MM.1S (cell line): Measurements from ENCODE around the gene ENOSF1.

Experiments
- DNase-seq: peaks from one replicate; pipeline ENCODE4 v3.0.0-alpha.2; 2015
- H2AFZ ChIP-seq: fragments of 300-600 bp; sonication (generic); 2 replicates; pipeline ENCODE4 v1.6.0; 2016; ENCODE audit warnings: antibody characterized with exemption, low read length
- H3F3A ChIP-seq: fragments of 300-600 bp; sonication (generic); 2 replicates; pipeline ENCODE4 v1.6.1; 2016; ENCODE audit warnings: mild to moderate bottlenecking, antibody characterized with exemption, low read length, moderate library complexity, mixed read lengths; ENCODE audit not compliant: insufficient read depth
- H3K27ac ChIP-seq: fragments of 300-600 bp; sonication (generic); 2 replicates; pipeline ENCODE4 v1.5.1; 2016; ENCODE audit warnings: mild to moderate bottlenecking, low read length
- H3K27me3 ChIP-seq: fragments of 300-600 bp; sonication (generic); replicated peaks from 2 replicates; pipeline ENCODE4 v1.6.0; 2016; ENCODE audit warnings: low read length; ENCODE audit not compliant: insufficient read depth
- H3K36me3 ChIP-seq: fragments of 300-600 bp; sonication (generic); replicated peaks from 2 replicates; pipeline ENCODE4 v1.6.1; 2016; ENCODE audit warnings: mild to moderate bottlenecking, low read length, mixed read lengths; ENCODE audit not compliant: insufficient read depth
- H3K4me1 ChIP-seq: fragments of 300-600 bp; sonication (generic); 2 replicates; pipeline ENCODE4 v1.6.1; 2016; ENCODE audit warnings: low read length, mixed read lengths
- H3K4me2 ChIP-seq: fragments of 300-600 bp; sonication (generic); 2 replicates; pipeline ENCODE4 v1.6.0; 2016; ENCODE audit warnings: low read depth, low read length
- H3K4me3 ChIP-seq: fragments of 300-600 bp; sonication (generic); 2 replicates; pipeline ENCODE4 v1.5.1; 2016; ENCODE audit warnings: low read length, mixed read lengths
- H3K79me2 ChIP-seq: fragments of 300-600 bp; sonication (generic); 2 replicates; pipeline ENCODE4 v1.6.1; 2016; ENCODE audit warnings: mixed run types, low read length, mixed read lengths
- H3K9ac ChIP-seq: fragments of 300-600 bp; sonication (generic); 2 replicates; pipeline ENCODE4 v1.6.1; 2016; ENCODE audit warnings: low read length, mixed read lengths
- H3K9me2 ChIP-seq: fragments of 300-600 bp; sonication (generic); replicated peaks from 2 replicates; pipeline ENCODE4 v1.6.1; 2016; ENCODE audit warnings: mild to moderate bottlenecking, low read length, mixed read lengths; ENCODE audit not compliant: insufficient read depth
- H3K9me3 ChIP-seq: fragments of 300-600 bp; sonication (generic); replicated peaks from 2 replicates; pipeline ENCODE4 v1.6.1; 2016; ENCODE audit warnings: mild to moderate bottlenecking, low read length, mixed read lengths; ENCODE audit not compliant: insufficient read depth
- H4K20me1 ChIP-seq: fragments of 300-600 bp; sonication (generic); 2 replicates; pipeline ENCODE4 v1.6.1; 2016; ENCODE audit warnings: mild to moderate bottlenecking, low read length, moderate library complexity, mixed read lengths; ENCODE audit not compliant: insufficient read depth
- CTCF ChIP-seq: fragments of 300-600 bp; sonication (generic); IDR thresholded peaks from 2 replicates; pipeline ENCODE4 v1.5.1; 2016; ENCODE audit warnings: antibody characterized with exemption, low read length, mixed read lengths
- EZH2 ChIP-seq: fragments of 300-600 bp; sonication (generic); optimal IDR thresholded peaks from 2 replicates; pipeline ENCODE3; 2017; ENCODE audit warnings: low read depth, mild to moderate bottlenecking, antibody characterized with exemption, low read length, mixed read lengths
- EZH2phosphoT487 ChIP-seq: fragments of 300-600 bp; sonication (generic); IDR thresholded peaks from 2 replicates; pipeline ENCODE4 v1.6.1; 2018; ENCODE audit warnings: antibody characterized with exemption, low read length

The ENOSF1 gene

GRCh38 chr18:657311-658000 lies 55.0 kb downstream of the ENOSF1 start, which contains the start of gene TYMS:
TYMS (plus strand) TSS chr18:657653; CDS start chr18:657743, 90 bp downstream.
- no peak for TF ChIP-seq CTCF
- TF ChIP-seq EZH2 = no peak
- TF ChIP-seq EZH2phosphoT487 = no peak
- Histone ChIP-seq H3K9ac (peak within 1 kb of the TSS; percentile 99), H3K4me3 (peak within 1 kb of the TSS; percentile 98), H3K27me3 (no peaks in the 10 kb centered on the region), H4K20me1 (no peaks in the 10 kb centered on the region), H3K36me3 (peaks cover 27% of the 10 kb centered on the region), H3K4me2 (peak within 1 kb of the TSS; percentile 66), H3F3A (peaks cover 26% of the 10 kb centered on the region; the same call in 1 of the 2 replicates), H2AFZ (peak within 1 kb of the TSS; percentile 68), H3K79me2 (peaks cover 52% of the 10 kb centered on the region), H3K27ac (peak within 1 kb of the TSS; percentile 95), H3K9me2 (no peaks in the 10 kb centered on the region), H3K9me3 (no peaks in the 10 kb centered on the region), H3K4me1 (peaks cover 5% of the 10 kb centered on the region; the same call in 1 of the 2 replicates)
- peak; percentile 82 for DNase-seq

DNA sequence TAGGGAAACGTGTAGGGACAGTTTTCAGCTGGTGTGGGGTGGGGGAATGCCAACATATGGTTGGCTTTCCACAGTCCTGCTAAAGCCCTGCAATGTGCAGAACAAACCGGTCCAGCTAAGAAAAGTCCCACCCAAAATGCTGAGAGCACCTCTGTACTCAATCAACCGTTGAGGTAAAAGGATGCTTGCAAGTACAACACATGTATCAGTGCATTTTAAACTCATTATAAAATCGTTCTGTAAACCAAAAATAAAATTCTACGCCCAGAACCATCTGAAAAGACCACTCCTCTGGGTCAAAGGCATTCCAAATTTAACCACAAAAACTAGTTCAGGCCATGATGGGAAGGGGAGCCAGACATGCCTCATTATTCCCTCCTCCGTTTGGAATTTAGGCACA lies 57.0 kb downstream of the ENOSF1 start:
- Histone ChIP-seq H3K9me3 (no peaks in the 10 kb centered on the region), H3K4me1 (peaks cover 10% of the 10 kb centered on the region), H3K79me2 (peaks cover 33% of the 10 kb centered on the region), H2AFZ (no peak overlapping the region), H3K36me3 (peaks cover 14% of the 10 kb centered on the region), H4K20me1 (no peaks in the 10 kb centered on the region), H3K27ac (no peak overlapping the region), H3F3A (peaks cover 31% of the 10 kb centered on the region), H3K4me2 (no peak overlapping the region), H3K9ac (no peak overlapping the region), H3K9me2 (no peaks in the 10 kb centered on the region), H3K4me3 (no peak overlapping the region), H3K27me3 (no peaks in the 10 kb centered on the region)
- no peak for TF ChIP-seq EZH2phosphoT487
- no peak for TF ChIP-seq CTCF
- TF ChIP-seq EZH2 = no peak
- DNase-seq = no peak

GRCh38 chr18:654601-655000 lies 57.8 kb downstream of the ENOSF1 start:
- no peaks in the 10 kb centered on the region for H3K9me2 ChIP-seq
- no peak overlapping the region for H3K4me3 ChIP-seq
- H3K36me3 ChIP-seq = peaks cover 6% of the 10 kb centered on the region
- peaks cover 17% of the 10 kb centered on the region for H3K4me1 ChIP-seq
- H2AFZ ChIP-seq = no peak overlapping the region
- H4K20me1 ChIP-seq = no peaks in the 10 kb centered on the region
- H3K9me3 ChIP-seq = no peaks in the 10 kb centered on the region
- no peak for DNase-seq
- H3K79me2 ChIP-seq = peaks cover 25% of the 10 kb centered on the region
- TF ChIP-seq EZH2phosphoT487 (no peak), CTCF (no peak), EZH2 (no peak)
- H3F3A ChIP-seq = peaks cover 31% of the 10 kb centered on the region
- H3K4me2 ChIP-seq = no peak overlapping the region
- H3K27me3 ChIP-seq = no peaks in the 10 kb centered on the region
- H3K9ac ChIP-seq = no peak overlapping the region
- H3K27ac ChIP-seq = no peak overlapping the region
